Rectal smooth muscle tissue (tissue), 1 donor: ENCODE measurements around the gene RNF13.
"Not testable (repeated sequence)": the region's sequence is repeated elsewhere in the genome, so short reads cannot be mapped to it uniquely, and the experiment has no call there.

Experiments used
- H3K27ac ChIP-seq: one replicate; pipeline ENCODE4 v1.7.0; 2013; ENCODE audit warnings: low read depth, low read length, inconsistent platforms
- H3K27me3 ChIP-seq: one replicate; pipeline ENCODE4 v1.7.0; 2013; ENCODE audit warnings: low read length; ENCODE audit not compliant: control insufficient read depth, insufficient read depth
- H3K36me3 ChIP-seq: one replicate; pipeline ENCODE4 v1.7.0; 2013; ENCODE audit warnings: low read length; ENCODE audit not compliant: control insufficient read depth, insufficient read depth
- H3K4me1 ChIP-seq: one replicate; pipeline ENCODE4 v1.7.0; 2013; ENCODE audit warnings: low read length; ENCODE audit not compliant: control insufficient read depth, insufficient read depth
- H3K4me3 ChIP-seq: one replicate; pipeline ENCODE4 v1.7.0; 2013; ENCODE audit warnings: low read length
- H3K9ac ChIP-seq: one replicate; pipeline ENCODE4 v1.7.0; 2013; ENCODE audit warnings: low read length

The RNF13 gene

GRCh38 chr3:149919509-149919908 lies 106.5 kb downstream of the RNF13 start:
- peaks cover 2% of the 10 kb centered on the region for H3K36me3 ChIP-seq

GRCh38 chr3:149920119-149920518 lies 107.1 kb downstream of the RNF13 start:
- no peak overlapping the region for H3K27ac ChIP-seq
- H3K27me3 ChIP-seq: no peaks in the 10 kb centered on the region
- no peak overlapping the region for H3K4me3 ChIP-seq
- peaks cover 2% of the 10 kb centered on the region for H3K36me3 ChIP-seq
- no peaks in the 10 kb centered on the region for H3K4me1 ChIP-seq
- no peak overlapping the region for H3K9ac ChIP-seq

More at GRCh38 chr3:149919509-149919908, 106.5 kb downstream of the RNF13 start:
- H3K4me3 ChIP-seq: no peak overlapping the region
- no peak overlapping the region for H3K9ac ChIP-seq
- no peaks in the 10 kb centered on the region for H3K27me3 ChIP-seq
- no peak overlapping the region for H3K27ac ChIP-seq
- no peaks in the 10 kb centered on the region for H3K4me1 ChIP-seq

- H3K36me3 ChIP-seq: no peaks in the 10 kb centered on the region
- H3K4me3 ChIP-seq: no peak overlapping the region
- H3K9ac ChIP-seq: no peak overlapping the region
- no peak overlapping the region for H3K27ac ChIP-seq
- H3K27me3 ChIP-seq: no peaks in the 10 kb centered on the region
- H3K4me1 ChIP-seq: peaks cover 2% of the 10 kb centered on the region
These were observed 120.0 kb downstream of the RNF13 start for GRCh38 chr3:149933008-149933407.

GRCh38 chr3:149933858-149934257 lies 120.8 kb downstream of the RNF13 start:
- no peak overlapping the region for H3K9ac ChIP-seq
- H3K27ac ChIP-seq: no peak overlapping the region
- H3K4me1 ChIP-seq: peaks cover 2% of the 10 kb centered on the region
- H3K4me3 ChIP-seq: no peak overlapping the region
- no peaks in the 10 kb centered on the region for H3K27me3 ChIP-seq
- no peaks in the 10 kb centered on the region for H3K36me3 ChIP-seq

- Histone ChIP-seq H3K27ac (no peak overlapping the region), H3K4me3 (no peak overlapping the region), H3K27me3 (no peaks in the 10 kb centered on the region), H3K4me1 (peaks cover 2% of the 10 kb centered on the region), H3K36me3 (no peaks in the 10 kb centered on the region), H3K9ac (no peak overlapping the region)
These were observed 121.5 kb downstream of the RNF13 start for GRCh38 chr3:149934524-149934923.

- H3K4me3 ChIP-seq: no peak overlapping the region
- H3K27ac ChIP-seq: no peak overlapping the region
- H3K36me3 ChIP-seq: no peaks in the 10 kb centered on the region
- H3K27me3 ChIP-seq: no peaks in the 10 kb centered on the region
- H3K4me1 ChIP-seq: peaks cover 2% of the 10 kb centered on the region
- no peak overlapping the region for H3K9ac ChIP-seq
These were observed 123.8 kb downstream of the RNF13 start for GRCh38 chr3:149936812-149937230.

GRCh38 chr3:149938392-149939055 lies 125.5 kb downstream of the RNF13 start:
- not testable (repeated sequence) for H3K9ac ChIP-seq, H3K4me1 ChIP-seq, H3K4me3 ChIP-seq, H3K27me3 ChIP-seq, H3K36me3 ChIP-seq, H3K27ac ChIP-seq

GRCh38 chr3:149941186-149941585 lies 128.2 kb downstream of the RNF13 start:
- H3K4me3 ChIP-seq: no peak overlapping the region
- H3K4me1 ChIP-seq: no peaks in the 10 kb centered on the region
- H3K9ac ChIP-seq: no peak overlapping the region
- no peaks in the 10 kb centered on the region for H3K27me3 ChIP-seq
- no peaks in the 10 kb centered on the region for H3K36me3 ChIP-seq
- no peak overlapping the region for H3K27ac ChIP-seq

GRCh38 chr3:149941946-149942345 lies 128.9 kb downstream of the RNF13 start:
- no peak overlapping the region for H3K9ac ChIP-seq
- no peak overlapping the region for H3K27ac ChIP-seq
- no peaks in the 10 kb centered on the region for H3K36me3 ChIP-seq
- H3K4me3 ChIP-seq: no peak overlapping the region
- H3K27me3 ChIP-seq: no peaks in the 10 kb centered on the region
- H3K4me1 ChIP-seq: no peaks in the 10 kb centered on the region

- Histone ChIP-seq H3K4me3 (no peak overlapping the region), H3K9ac (no peak overlapping the region), H3K36me3 (no peaks in the 10 kb centered on the region), H3K27me3 (no peaks in the 10 kb centered on the region), H3K4me1 (no peaks in the 10 kb centered on the region), H3K27ac (no peak overlapping the region)
These were observed 129.4 kb downstream of the RNF13 start for GRCh38 chr3:149942409-149942808.

- not testable (repeated sequence) for H3K4me1 ChIP-seq, H3K4me3 ChIP-seq, H3K27ac ChIP-seq, H3K27me3 ChIP-seq, H3K36me3 ChIP-seq, H3K9ac ChIP-seq
These were observed 131.0 kb downstream of the RNF13 start for GRCh38 chr3:149943966-149944365.

GRCh38 chr3:149947231-149947630 lies 134.2 kb downstream of the RNF13 start:
- Histone ChIP-seq H3K36me3 (no peaks in the 10 kb centered on the region), H3K4me3 (no peak overlapping the region), H3K27me3 (no peaks in the 10 kb centered on the region), H3K9ac (no peak overlapping the region), H3K27ac (no peak overlapping the region), H3K4me1 (no peaks in the 10 kb centered on the region)

- Histone ChIP-seq H3K4me1 (no peaks in the 10 kb centered on the region), H3K36me3 (no peaks in the 10 kb centered on the region), H3K4me3 (no peak overlapping the region), H3K27me3 (no peaks in the 10 kb centered on the region), H3K9ac (no peak overlapping the region), H3K27ac (no peak overlapping the region)
These were observed 136.2 kb downstream of the RNF13 start for GRCh38 chr3:149949181-149949580.
